Mesenchymal stem cell (in vitro differentiated cells and primary cell): ENCODE measurements around the gene OR52B4.

ENCODE experiments used
- DNase-seq: peaks from one replicate; pipeline ENCODE4 v3.0.0-alpha.2; 2013
- H2AFZ ChIP-seq: one replicate; pipeline ENCODE4 v1.6.1; 2013; ENCODE audit warnings: low read depth, mild to moderate bottlenecking, control low read depth, inconsistent platforms, low read length, moderate library complexity
- H2AK5ac ChIP-seq: 2 replicates; pipeline ENCODE4 v1.6.1; 2013; ENCODE audit warnings: low read length, moderate library complexity, mild to moderate bottlenecking, inconsistent platforms; ENCODE audit not compliant: severe bottlenecking
- H2BK120ac ChIP-seq: one replicate; pipeline ENCODE4 v1.6.1; 2013; ENCODE audit warnings: low read depth, mild to moderate bottlenecking, inconsistent platforms, low read length, moderate library complexity
- H2BK12ac ChIP-seq, 2 experiments: one replicate each; pipeline ENCODE4 v1.6.1; 2013; ENCODE audit warnings: inconsistent platforms in 2 of 2, low read length in 2 of 2, mild to moderate bottlenecking in 2 of 2, moderate library complexity in 2 of 2, control low read depth in 1 of 2
- H2BK15ac ChIP-seq: one replicate; pipeline ENCODE4 v1.6.1; 2013; ENCODE audit warnings: mild to moderate bottlenecking, low read depth, inconsistent platforms; ENCODE audit not compliant: poor library complexity, severe bottlenecking
- H2BK5ac ChIP-seq: 2 replicates; pipeline ENCODE4 v1.6.1; 2013; ENCODE audit warnings: low read depth, mild to moderate bottlenecking, low read length, control low read depth, inconsistent platforms; ENCODE audit not compliant: poor library complexity, severe bottlenecking
- H3K14ac ChIP-seq, 2 experiments: one replicate each; pipeline ENCODE4 v1.6.1; 2013; ENCODE audit warnings: inconsistent platforms in 2 of 2, low read length in 2 of 2, control low read depth in 1 of 2, mild to moderate bottlenecking in 1 of 2, moderate library complexity in 1 of 2
- H3K18ac ChIP-seq, 2 experiments: one replicate each; pipeline ENCODE4 v1.6.1; 2013; ENCODE audit warnings: inconsistent platforms in 2 of 2, low read length in 2 of 2, control low read depth in 1 of 2, low read depth in 1 of 2, mild to moderate bottlenecking in 1 of 2
- H3K23ac ChIP-seq, 2 experiments: one replicate each; pipeline ENCODE4 v1.6.1; 2013; ENCODE audit warnings: inconsistent platforms in 2 of 2, low read length in 2 of 2, mild to moderate bottlenecking in 2 of 2, moderate library complexity in 2 of 2, control low read depth in 1 of 2
- H3K27ac ChIP-seq: 2 replicates; pipeline ENCODE4 v1.5.1; 2013; ENCODE audit warnings: mild to moderate bottlenecking, moderate library complexity, low read length, control low read depth, inconsistent platforms; ENCODE audit not compliant: poor library complexity, severe bottlenecking
- H3K27me3 ChIP-seq, 2 experiments: 2 replicates each; pipeline versions ENCODE4 v1.6.1 to v1.7.0; 2013; ENCODE audit warnings: low read length in 2 of 2, mild to moderate bottlenecking in 2 of 2, moderate library complexity in 2 of 2, control low read depth in 1 of 2, inconsistent platforms in 1 of 2; ENCODE audit not compliant: control insufficient read depth in 1 of 2, insufficient read depth in 1 of 2
- H3K36me3 ChIP-seq, 2 experiments: 2 replicates each; pipeline versions ENCODE4 v1.6.1 to v1.7.0; 2013; ENCODE audit warnings: low read length in 2 of 2, control low read depth in 1 of 2, inconsistent platforms in 1 of 2, low read depth in 1 of 2, mild to moderate bottlenecking in 1 of 2; ENCODE audit not compliant: insufficient read depth in 2 of 2, control insufficient read depth in 1 of 2
- H3K4ac ChIP-seq, 2 experiments: one replicate each; pipeline ENCODE4 v1.6.1; 2013; ENCODE audit warnings: inconsistent platforms in 2 of 2, low read length in 2 of 2, mild to moderate bottlenecking in 2 of 2, moderate library complexity in 2 of 2, control low read depth in 1 of 2, low read depth in 1 of 2
- H3K4me1 ChIP-seq: 2 replicates; pipeline ENCODE4 v1.6.1; 2013; ENCODE audit warnings: low read depth, low read length, control low read depth; ENCODE audit not compliant: control insufficient read depth, insufficient read depth
- H3K4me2 ChIP-seq: 2 replicates; pipeline ENCODE4 v1.6.1; 2013; ENCODE audit warnings: low read length, mild to moderate bottlenecking, inconsistent platforms; ENCODE audit not compliant: poor library complexity, severe bottlenecking
- H3K4me3 ChIP-seq, 2 experiments: 2 replicates each; pipeline versions ENCODE4 v1.5.1 to v1.7.0; 2013; ENCODE audit warnings: low read length in 2 of 2, mild to moderate bottlenecking in 2 of 2, control low read depth in 1 of 2, low read depth in 1 of 2; ENCODE audit not compliant: insufficient read depth in 1 of 2
- H3K79me1 ChIP-seq: replicated peaks from 2 replicates; pipeline ENCODE4 v1.6.1; 2013; ENCODE audit warnings: mild to moderate bottlenecking, control low read depth, low read length, inconsistent platforms; ENCODE audit not compliant: poor library complexity, severe bottlenecking
- H3K9ac ChIP-seq: 2 replicates; pipeline ENCODE4 v1.7.0; 2013; ENCODE audit warnings: mild to moderate bottlenecking, low read length, moderate library complexity
- H3K9me3 ChIP-seq: 2 replicates; pipeline ENCODE4 v1.7.0; 2013; ENCODE audit warnings: mild to moderate bottlenecking, low read length; ENCODE audit not compliant: control insufficient read depth
- H4K8ac ChIP-seq: one replicate; pipeline ENCODE4 v1.6.1; 2013; ENCODE audit warnings: inconsistent platforms, mild to moderate bottlenecking, low read length, moderate library complexity
- H4K91ac ChIP-seq: one replicate; pipeline ENCODE4 v1.6.1; 2013; ENCODE audit warnings: mild to moderate bottlenecking, low read length, inconsistent platforms
- WGBS: methylation state at CpG from one replicate; pipeline ENCODE4 v1.1.7; 2013; ENCODE audit warnings: mixed read lengths; 5-methylcytosine and 5-hydroxymethylcytosine counted together

The OR52B4 gene

GRCh38 chr11:4393858-4394223 is 25.7 kb upstream of the OR52B4 start:
- Histone ChIP-seq H3K4me2 (peak overlapping the region; percentile 19), H2AK5ac (no peak overlapping the region), H2BK120ac (no peak overlapping the region), H3K4ac (no peak overlapping the region), H4K8ac (no peak overlapping the region), H2BK5ac (no peak overlapping the region), H3K14ac (no peak overlapping the region), H4K91ac (no peak overlapping the region), H2BK15ac (no peak overlapping the region), H2AFZ (no peak overlapping the region), H3K23ac (no peak overlapping the region), H3K4me1 (no peaks in the 10 kb centered on the region), H3K27me3 (no peaks in the 10 kb centered on the region), H3K27ac (no peak overlapping the region), H3K79me1 (peaks cover 11% of the 10 kb centered on the region), H3K9me3 (no peaks in the 10 kb centered on the region), H3K4me3 (peak overlapping the region in 1 of 2 experiments; percentile 89), H3K36me3 (peaks cover 13 to 22% of the 10 kb centered on the region in 2 experiments), H3K18ac (no peak overlapping the region), H3K9ac (peak overlapping the region; percentile 93), H2BK12ac (no peak overlapping the region)
- WGBS: 51% methylated on average over 9 of the region's 11 CpGs
- no peak for DNase-seq

DNA sequence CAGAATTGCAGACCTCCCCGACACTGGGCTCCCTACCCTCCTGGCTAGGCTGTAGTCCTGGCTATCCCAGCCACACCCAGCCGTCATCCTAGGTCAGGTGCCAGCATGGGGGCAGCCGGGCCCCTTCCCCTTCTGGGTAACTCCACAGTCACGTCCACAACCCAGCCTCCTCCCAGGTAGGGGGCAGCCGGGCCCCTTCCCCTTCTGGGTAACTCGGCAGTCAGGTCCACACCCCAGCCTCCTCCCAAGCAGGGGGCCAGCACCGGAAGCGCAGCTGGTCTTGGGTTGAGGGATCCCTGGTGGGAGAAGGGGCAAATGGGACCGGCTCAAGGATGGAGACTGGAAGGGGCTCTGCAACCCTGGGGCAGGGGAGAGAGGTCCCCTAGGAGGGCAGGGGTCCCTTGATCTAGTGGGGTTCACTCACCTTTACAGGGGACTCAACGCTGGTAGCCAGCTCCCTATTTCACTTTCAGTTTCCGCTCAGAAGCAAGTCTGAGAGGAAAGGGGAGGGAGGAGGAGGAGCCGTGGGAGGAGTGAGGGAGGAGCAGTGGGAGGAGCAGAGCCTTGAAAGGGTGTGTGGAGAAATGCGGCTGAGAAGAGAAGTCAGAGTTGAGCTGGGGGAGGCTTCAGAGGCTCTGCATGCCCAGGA is 25.1 kb upstream of the OR52B4 start, which contains the start of gene TRIM21:
TRIM21 (minus strand) TSS at position 494 of the 649 bp plus-strand sequence. CDS start 3,293 bp downstream, outside the sequence.
- WGBS: 0% methylated on average over 12 of the region's 13 CpGs

GRCh38 chr11:4388221-4388620 is 20.0 kb upstream of the OR52B4 start:
- H3K4me2 ChIP-seq: no peak overlapping the region
- H3K18ac ChIP-seq: no peak overlapping the region
- H3K27ac ChIP-seq: no peak overlapping the region
- no peaks in the 10 kb centered on the region for H3K9me3 ChIP-seq
- H3K9ac ChIP-seq: no peak overlapping the region
- H3K14ac ChIP-seq: no peak overlapping the region
- H2BK15ac ChIP-seq: no peak overlapping the region
- H3K36me3 ChIP-seq: peaks cover 49 to 67% of the 10 kb centered on the region in 2 experiments
- peaks cover 10% of the 10 kb centered on the region for H3K79me1 ChIP-seq
- H3K23ac ChIP-seq: no peak overlapping the region
- DNase-seq: no peak
- no peaks in the 10 kb centered on the region for H3K27me3 ChIP-seq
- H2BK5ac ChIP-seq: no peak overlapping the region
- H2BK12ac ChIP-seq: no peak overlapping the region
- WGBS: 96% methylated on average over 1 of the region's 2 CpGs
- no peak overlapping the region for H4K91ac ChIP-seq
- no peak overlapping the region for H4K8ac ChIP-seq
- no peak overlapping the region for H2BK120ac ChIP-seq
- no peaks in the 10 kb centered on the region for H3K4me1 ChIP-seq
- H2AFZ ChIP-seq: no peak overlapping the region
- H3K4me3 ChIP-seq: no peak overlapping the region
- H3K4ac ChIP-seq: no peak overlapping the region
- no peak overlapping the region for H2AK5ac ChIP-seq

More for the DNA sequence above, 25.1 kb upstream of the OR52B4 start, which contains the start of gene TRIM21:
- Histone ChIP-seq H3K23ac (peak within 1 kb of the TSS in 1 of 2 experiments; percentile 61), H3K4ac (peak within 1 kb of the TSS; percentile 77 to 85), H3K4me3 (peak within 1 kb of the TSS; percentile 89), H2AFZ (peak within 1 kb of the TSS; percentile 94), H2AK5ac (no peak within 1 kb of the TSS), H3K27ac (no peak within 1 kb of the TSS), H2BK12ac (peak within 1 kb of the TSS in 1 of 2 experiments; percentile 7), H3K79me1 (peaks cover 11% of the 10 kb centered on the region), H2BK15ac (peak within 1 kb of the TSS; percentile 70), H4K91ac (peak within 1 kb of the TSS; percentile 95), H3K18ac (peak within 1 kb of the TSS; percentile 84 to 85), H4K8ac (peak within 1 kb of the TSS; percentile 92), H2BK120ac (peak within 1 kb of the TSS; percentile 77), H3K14ac (peak within 1 kb of the TSS; percentile 43 to 69), H3K9ac (peak within 1 kb of the TSS; percentile 93), H3K27me3 (no peaks in the 10 kb centered on the region), H3K9me3 (no peaks in the 10 kb centered on the region), H3K4me2 (peak within 1 kb of the TSS; percentile 91), H3K4me1 (no peaks in the 10 kb centered on the region), H3K36me3 (peaks cover 18 to 27% of the 10 kb centered on the region in 2 experiments), H2BK5ac (no peak within 1 kb of the TSS)
- peak; percentile 90 for DNase-seq

GRCh38 chr11:4385978-4386740 is 18.0 kb upstream of the OR52B4 start:
- Histone ChIP-seq H3K27ac (no peak overlapping the region), H2AFZ (no peak overlapping the region), H3K4ac (no peak overlapping the region), H2BK15ac (no peak overlapping the region), H3K27me3 (no peaks in the 10 kb centered on the region), H2BK5ac (no peak overlapping the region), H3K23ac (no peak overlapping the region), H3K4me2 (no peak overlapping the region), H2BK120ac (no peak overlapping the region), H2AK5ac (no peak overlapping the region), H3K14ac (no peak overlapping the region), H3K36me3 (peaks cover 49 to 60% of the 10 kb centered on the region in 2 experiments), H3K4me3 (no peak overlapping the region), H3K79me1 (peaks cover 3% of the 10 kb centered on the region), H3K18ac (no peak overlapping the region), H2BK12ac (no peak overlapping the region), H4K91ac (no peak overlapping the region), H3K4me1 (no peaks in the 10 kb centered on the region), H3K9ac (no peak overlapping the region), H3K9me3 (no peaks in the 10 kb centered on the region), H4K8ac (no peak overlapping the region)
- no peak for DNase-seq
- WGBS: 93% methylated on average over 2 of the region's 3 CpGs
